WTC11 (cell line): ENCODE measurements around the gene CD40.
A peak's percentile ranks its signal among the peaks of the same experiment; 100 is the strongest.

Experiments
- CREB1 ChIP-seq: sonication (generic); formaldehyde crosslinking; IDR thresholded peaks from 2 replicates; pipeline ENCODE4 v1.8.0; 2023; ENCODE audit warnings: mild to moderate bottlenecking, missing genetic modification reagents
- FOXJ3 ChIP-seq: sonication (generic); formaldehyde crosslinking; IDR thresholded peaks from 2 replicates; pipeline ENCODE4 v1.9.0; 2021; ENCODE audit warnings: missing genetic modification reagents, mild to moderate bottlenecking, borderline replicate concordance
- GABPB1 ChIP-seq: sonication (generic); formaldehyde crosslinking; IDR thresholded peaks from 2 replicates; pipeline ENCODE4 v1.8.1; 2023; ENCODE audit warnings: mild to moderate bottlenecking, missing genetic modification reagents
- JUN ChIP-seq: sonication (generic); formaldehyde crosslinking; IDR thresholded peaks from 2 replicates; pipeline ENCODE4 v1.8.0; 2023; ENCODE audit warnings: mild to moderate bottlenecking, missing genetic modification reagents
- NFE2L1 ChIP-seq: sonication (generic); formaldehyde crosslinking; IDR thresholded peaks from 2 replicates; pipeline ENCODE4 v1.8.1; 2023; ENCODE audit warnings: missing genetic modification reagents
- TP53 ChIP-seq: sonication (generic); formaldehyde crosslinking; IDR thresholded peaks from 2 replicates; pipeline ENCODE4 v1.8.1; 2023; ENCODE audit warnings: mild to moderate bottlenecking, missing genetic modification reagents
- TF ChIP-seq, protein P1 (sequence below): fragments of 200-600 bp; IDR thresholded peaks from 2 replicates; pipeline ENCODE4 v1.8.0; 2022; ENCODE audit warnings: antibody characterized with exemption
- TF ChIP-seq, protein P2 (sequence below): sonication (generic); formaldehyde crosslinking; IDR thresholded peaks from 2 replicates; pipeline ENCODE4 v1.8.0; 2022; ENCODE audit warnings: mild to moderate bottlenecking, missing genetic modification reagents
- TF ChIP-seq, protein P3 (sequence below): sonication (generic); formaldehyde crosslinking; IDR thresholded peaks from 2 replicates; pipeline ENCODE4 v1.8.0; 2022; ENCODE audit warnings: missing genetic modification reagents
- TF ChIP-seq, protein P4 (sequence below): sonication (generic); formaldehyde crosslinking; IDR thresholded peaks from 2 replicates; pipeline ENCODE4 v1.8.1; 2023; ENCODE audit warnings: mild to moderate bottlenecking, moderate library complexity, missing genetic modification reagents
- TF ChIP-seq, protein P5 (sequence below): sonication (generic); formaldehyde crosslinking; IDR thresholded peaks from 2 replicates; pipeline ENCODE4 v1.8.1; 2022; ENCODE audit warnings: mild to moderate bottlenecking, moderate library complexity, missing genetic modification reagents
- TF ChIP-seq, protein P6 (sequence below): sonication (generic); formaldehyde crosslinking; conservative IDR thresholded peaks from 2 replicates; pipeline ENCODE4 v1.8.1; 2022; ENCODE audit warnings: mild to moderate bottlenecking, missing genetic modification reagents
- TF ChIP-seq, protein P7 (sequence below): sonication (generic); formaldehyde crosslinking; IDR thresholded peaks from 2 replicates; pipeline ENCODE4 v1.8.0; 2022; ENCODE audit warnings: mild to moderate bottlenecking, missing genetic modification reagents

DNA sequence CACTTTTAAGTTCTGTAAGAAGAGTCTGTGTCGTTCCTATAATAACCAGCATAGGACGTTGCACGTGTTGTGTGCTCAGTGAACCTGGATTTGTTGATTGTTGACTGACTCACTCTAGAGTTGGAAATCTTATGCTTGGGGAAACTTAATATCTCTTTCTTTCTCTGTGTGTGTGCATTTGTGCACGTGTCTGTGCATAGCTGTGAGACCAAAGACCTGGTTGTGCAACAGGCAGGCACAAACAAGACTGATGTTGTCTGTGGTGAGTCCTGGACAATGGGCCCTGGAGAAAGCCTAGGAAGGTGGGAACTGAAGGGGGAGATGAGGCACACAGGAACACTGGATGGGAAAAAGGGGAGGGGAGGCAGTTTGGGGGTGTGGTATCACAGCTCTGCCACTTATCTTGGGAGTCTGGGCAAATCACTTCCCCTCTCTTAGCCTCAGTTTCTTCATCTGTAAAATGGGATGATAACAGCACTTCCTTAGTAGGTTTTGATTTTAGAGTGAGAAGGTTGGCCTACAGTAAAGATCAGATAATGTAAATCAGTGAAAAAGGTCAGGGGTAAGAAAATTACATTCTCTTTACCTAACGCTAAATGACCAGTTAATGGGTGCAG is 8.4 kb downstream of the CD40 start:
- TF ChIP-seq, protein P1, sequence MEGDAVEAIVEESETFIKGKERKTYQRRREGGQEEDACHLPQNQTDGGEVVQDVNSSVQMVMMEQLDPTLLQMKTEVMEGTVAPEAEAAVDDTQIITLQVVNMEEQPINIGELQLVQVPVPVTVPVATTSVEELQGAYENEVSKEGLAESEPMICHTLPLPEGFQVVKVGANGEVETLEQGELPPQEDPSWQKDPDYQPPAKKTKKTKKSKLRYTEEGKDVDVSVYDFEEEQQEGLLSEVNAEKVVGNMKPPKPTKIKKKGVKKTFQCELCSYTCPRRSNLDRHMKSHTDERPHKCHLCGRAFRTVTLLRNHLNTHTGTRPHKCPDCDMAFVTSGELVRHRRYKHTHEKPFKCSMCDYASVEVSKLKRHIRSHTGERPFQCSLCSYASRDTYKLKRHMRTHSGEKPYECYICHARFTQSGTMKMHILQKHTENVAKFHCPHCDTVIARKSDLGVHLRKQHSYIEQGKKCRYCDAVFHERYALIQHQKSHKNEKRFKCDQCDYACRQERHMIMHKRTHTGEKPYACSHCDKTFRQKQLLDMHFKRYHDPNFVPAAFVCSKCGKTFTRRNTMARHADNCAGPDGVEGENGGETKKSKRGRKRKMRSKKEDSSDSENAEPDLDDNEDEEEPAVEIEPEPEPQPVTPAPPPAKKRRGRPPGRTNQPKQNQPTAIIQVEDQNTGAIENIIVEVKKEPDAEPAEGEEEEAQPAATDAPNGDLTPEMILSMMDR, result no peak
- TF ChIP-seq, protein P2, sequence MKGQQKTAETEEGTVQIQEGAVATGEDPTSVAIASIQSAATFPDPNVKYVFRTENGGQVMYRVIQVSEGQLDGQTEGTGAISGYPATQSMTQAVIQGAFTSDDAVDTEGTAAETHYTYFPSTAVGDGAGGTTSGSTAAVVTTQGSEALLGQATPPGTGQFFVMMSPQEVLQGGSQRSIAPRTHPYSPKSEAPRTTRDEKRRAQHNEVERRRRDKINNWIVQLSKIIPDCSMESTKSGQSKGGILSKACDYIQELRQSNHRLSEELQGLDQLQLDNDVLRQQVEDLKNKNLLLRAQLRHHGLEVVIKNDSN (CRISPR knock-in tag), result no peak
- TF ChIP-seq, protein P3, sequence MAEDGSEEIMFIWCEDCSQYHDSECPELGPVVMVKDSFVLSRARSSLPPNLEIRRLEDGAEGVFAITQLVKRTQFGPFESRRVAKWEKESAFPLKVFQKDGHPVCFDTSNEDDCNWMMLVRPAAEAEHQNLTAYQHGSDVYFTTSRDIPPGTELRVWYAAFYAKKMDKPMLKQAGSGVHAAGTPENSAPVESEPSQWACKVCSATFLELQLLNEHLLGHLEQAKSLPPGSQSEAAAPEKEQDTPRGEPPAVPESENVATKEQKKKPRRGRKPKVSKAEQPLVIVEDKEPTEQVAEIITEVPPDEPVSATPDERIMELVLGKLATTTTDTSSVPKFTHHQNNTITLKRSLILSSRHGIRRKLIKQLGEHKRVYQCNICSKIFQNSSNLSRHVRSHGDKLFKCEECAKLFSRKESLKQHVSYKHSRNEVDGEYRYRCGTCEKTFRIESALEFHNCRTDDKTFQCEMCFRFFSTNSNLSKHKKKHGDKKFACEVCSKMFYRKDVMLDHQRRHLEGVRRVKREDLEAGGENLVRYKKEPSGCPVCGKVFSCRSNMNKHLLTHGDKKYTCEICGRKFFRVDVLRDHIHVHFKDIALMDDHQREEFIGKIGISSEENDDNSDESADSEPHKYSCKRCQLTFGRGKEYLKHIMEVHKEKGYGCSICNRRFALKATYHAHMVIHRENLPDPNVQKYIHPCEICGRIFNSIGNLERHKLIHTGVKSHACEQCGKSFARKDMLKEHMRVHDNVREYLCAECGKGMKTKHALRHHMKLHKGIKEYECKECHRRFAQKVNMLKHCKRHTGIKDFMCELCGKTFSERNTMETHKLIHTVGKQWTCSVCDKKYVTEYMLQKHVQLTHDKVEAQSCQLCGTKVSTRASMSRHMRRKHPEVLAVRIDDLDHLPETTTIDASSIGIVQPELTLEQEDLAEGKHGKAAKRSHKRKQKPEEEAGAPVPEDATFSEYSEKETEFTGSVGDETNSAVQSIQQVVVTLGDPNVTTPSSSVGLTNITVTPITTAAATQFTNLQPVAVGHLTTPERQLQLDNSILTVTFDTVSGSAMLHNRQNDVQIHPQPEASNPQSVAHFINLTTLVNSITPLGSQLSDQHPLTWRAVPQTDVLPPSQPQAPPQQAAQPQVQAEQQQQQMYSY (CRISPR knock-in tag), result no peak
- TF ChIP-seq, protein P4, sequence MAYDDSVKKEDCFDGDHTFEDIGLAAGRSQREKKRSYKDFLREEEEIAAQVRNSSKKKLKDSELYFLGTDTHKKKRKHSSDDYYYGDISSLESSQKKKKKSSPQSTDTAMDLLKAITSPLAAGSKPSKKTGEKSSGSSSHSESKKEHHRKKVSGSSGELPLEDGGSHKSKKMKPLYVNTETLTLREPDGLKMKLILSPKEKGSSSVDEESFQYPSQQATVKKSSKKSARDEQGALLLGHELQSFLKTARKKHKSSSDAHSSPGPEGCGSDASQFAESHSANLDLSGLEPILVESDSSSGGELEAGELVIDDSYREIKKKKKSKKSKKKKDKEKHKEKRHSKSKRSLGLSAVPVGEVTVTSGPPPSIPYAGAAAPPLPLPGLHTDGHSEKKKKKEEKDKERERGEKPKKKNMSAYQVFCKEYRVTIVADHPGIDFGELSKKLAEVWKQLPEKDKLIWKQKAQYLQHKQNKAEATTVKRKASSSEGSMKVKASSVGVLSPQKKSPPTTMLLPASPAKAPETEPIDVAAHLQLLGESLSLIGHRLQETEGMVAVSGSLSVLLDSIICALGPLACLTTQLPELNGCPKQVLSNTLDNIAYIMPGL (CRISPR knock-in tag), result no peak
- TF ChIP-seq NFE2L1 (CRISPR knock-in tag) (no peak), GABPB1 (CRISPR knock-in tag) (peak; percentile 30; the same call in 1 of the 2 replicates), FOXJ3 (CRISPR knock-in tag) (no peak), JUN (CRISPR knock-in tag) (no peak), TP53 (CRISPR knock-in tag) (no peak), CREB1 (CRISPR knock-in tag) (no peak)
- TF ChIP-seq, protein P5, sequence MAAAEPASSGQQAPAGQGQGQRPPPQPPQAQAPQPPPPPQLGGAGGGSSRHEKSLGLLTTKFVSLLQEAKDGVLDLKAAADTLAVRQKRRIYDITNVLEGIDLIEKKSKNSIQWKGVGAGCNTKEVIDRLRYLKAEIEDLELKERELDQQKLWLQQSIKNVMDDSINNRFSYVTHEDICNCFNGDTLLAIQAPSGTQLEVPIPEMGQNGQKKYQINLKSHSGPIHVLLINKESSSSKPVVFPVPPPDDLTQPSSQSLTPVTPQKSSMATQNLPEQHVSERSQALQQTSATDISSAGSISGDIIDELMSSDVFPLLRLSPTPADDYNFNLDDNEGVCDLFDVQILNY, result no peak
- TF ChIP-seq, protein P6, sequence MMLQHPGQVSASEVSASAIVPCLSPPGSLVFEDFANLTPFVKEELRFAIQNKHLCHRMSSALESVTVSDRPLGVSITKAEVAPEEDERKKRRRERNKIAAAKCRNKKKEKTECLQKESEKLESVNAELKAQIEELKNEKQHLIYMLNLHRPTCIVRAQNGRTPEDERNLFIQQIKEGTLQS (CRISPR knock-in tag), result no peak
- TF ChIP-seq, protein P7, sequence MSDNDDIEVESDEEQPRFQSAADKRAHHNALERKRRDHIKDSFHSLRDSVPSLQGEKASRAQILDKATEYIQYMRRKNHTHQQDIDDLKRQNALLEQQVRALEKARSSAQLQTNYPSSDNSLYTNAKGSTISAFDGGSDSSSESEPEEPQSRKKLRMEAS, result no peak
